HepG2 (cell line): ENCODE data around the gene SAMD10. TPM values are rescaled to one million over a fixed set of nuclear protein-coding genes. Genes with fewer than 3 reads are reported as not detected.
A peak's percentile ranks its signal among the peaks of the same experiment; 100 is the strongest.

Experiments
- EZH2 ChIP-seq: conservative IDR thresholded peaks from 2 replicates; pipeline ENCODE4 v1.6.1; 2012; ENCODE audit warnings: mild to moderate bottlenecking, low read depth, low read length, moderate library complexity
- ZFP36 ChIP-seq: fragments of 150-350 bp; IDR thresholded peaks from 2 replicates; pipeline ENCODE4 v1.6.1; 2018; ENCODE audit warnings: borderline replicate concordance, low read length, low read depth; ENCODE audit not compliant: partially characterized antibody
- ZNF646 ChIP-seq: sonication (generic); formaldehyde crosslinking; IDR thresholded peaks from 2 replicates; pipeline ENCODE4 v1.9.0; 2021; ENCODE audit warnings: mild to moderate bottlenecking, missing genetic modification reagents
- polyA plus RNA-seq, 8 experiments: library from polyadenylated mRNA; depleted of rRNA in 3 of 8; stranded (reverse) in 7 of 8; unstranded in 1 of 8; fragments of >200 nt; fragmentation: Illumina TruSeq in 4 of 8; extraction: Trizol in 4 of 8; gene quantifications; 2 replicates each; pipeline versions ENCODE4 v1.2.1 to v1.2.3, GENCODE V29; 2011 to 2016; ENCODE audit warnings: low read depth in 4 of 8, missing spikeins in 1 of 8, mixed read lengths in 1 of 8; ENCODE audit not compliant: insufficient read depth in 1 of 8
- total RNA-seq, 5 experiments: library from RNA; depleted of rRNA; stranded (reverse); fragments of >200 nt; fragmentation: Illumina TruSeq; extraction: Trizol; gene quantifications; 2 replicates each; pipeline ENCODE4 v1.2.3, GENCODE V29; 2016; ENCODE audit warnings: low read depth in 1 of 5
- TF ChIP-seq, protein P1 (sequence below), 2 experiments: sonication (generic) in 1 of 2; formaldehyde crosslinking in 1 of 2; IDR thresholded peaks; 2 replicates each; pipeline versions ENCODE4 v1.6.1 to v1.9.0; 2014 to 2022; ENCODE audit warnings: antibody characterized with exemption in 1 of 2, borderline replicate concordance in 1 of 2, inconsistent platforms in 1 of 2, low read depth in 1 of 2, missing genetic modification reagents in 1 of 2
- TF ChIP-seq, protein P2 (sequence below): sonication (generic); formaldehyde crosslinking; IDR thresholded peaks from 2 replicates; pipeline ENCODE4 v1.4.0; 2020; ENCODE audit warnings: missing genetic modification reagents, mild to moderate bottlenecking, borderline replicate concordance
- TF ChIP-seq, protein P3 (sequence below): sonication (generic); formaldehyde crosslinking; IDR thresholded peaks from 2 replicates; pipeline ENCODE4 v1.5.1; 2020; ENCODE audit warnings: missing genetic modification reagents, mild to moderate bottlenecking, borderline replicate concordance

The SAMD10 gene
- total and polyA plus RNA-seq, 2 of the 13 experiments (the other 11 are each of a cell fraction or from before 2014, with no cell fraction given) = 6.1 to 11.0 TPM

DNA sequence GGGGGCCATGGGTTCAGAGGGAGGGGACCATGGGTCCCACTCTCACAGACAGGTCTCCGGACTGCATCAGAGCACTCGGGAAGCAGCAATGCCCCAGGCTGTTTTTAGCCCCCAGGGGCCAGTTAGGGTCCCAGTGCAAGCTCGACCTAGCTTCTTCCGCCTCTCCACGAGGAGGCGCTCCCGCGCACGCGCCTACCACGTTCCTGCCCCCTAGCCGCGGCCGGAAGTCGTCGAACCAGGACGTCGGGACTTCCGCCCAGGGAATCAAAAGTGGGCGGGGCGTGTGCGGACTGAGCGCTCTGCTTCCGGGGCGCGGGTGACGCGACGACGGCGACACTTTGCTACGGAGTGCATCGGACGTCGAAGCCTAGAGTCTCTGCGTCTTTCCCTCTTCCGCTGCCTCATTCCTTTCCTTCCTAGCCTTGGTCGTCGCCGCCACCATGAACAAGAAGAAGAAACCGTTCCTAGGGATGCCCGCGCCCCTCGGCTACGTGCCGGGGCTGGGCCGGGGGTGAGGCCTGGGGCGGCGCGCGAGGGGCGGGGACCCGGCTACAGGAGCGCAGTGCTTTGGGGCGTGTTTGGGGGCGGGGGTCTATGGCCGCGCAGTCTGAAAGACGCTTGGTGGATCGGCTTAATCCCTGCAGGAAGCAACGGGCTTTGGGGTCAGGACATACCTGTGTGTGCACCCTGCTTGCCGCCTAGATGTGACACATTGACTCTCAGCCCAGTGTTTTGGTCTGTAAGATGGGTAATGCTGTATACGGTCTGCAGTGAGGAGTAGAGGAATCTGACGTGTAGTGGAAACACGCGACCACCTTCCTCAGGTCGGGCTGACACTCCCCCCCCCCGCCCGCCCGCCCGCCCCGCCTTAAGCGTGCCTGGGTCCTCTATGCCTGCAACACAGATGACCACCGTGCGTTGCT, 1.6 kb upstream of the SAMD10 start, which contains the start of gene PRPF6 (continued):
- TF ChIP-seq, protein P1, sequence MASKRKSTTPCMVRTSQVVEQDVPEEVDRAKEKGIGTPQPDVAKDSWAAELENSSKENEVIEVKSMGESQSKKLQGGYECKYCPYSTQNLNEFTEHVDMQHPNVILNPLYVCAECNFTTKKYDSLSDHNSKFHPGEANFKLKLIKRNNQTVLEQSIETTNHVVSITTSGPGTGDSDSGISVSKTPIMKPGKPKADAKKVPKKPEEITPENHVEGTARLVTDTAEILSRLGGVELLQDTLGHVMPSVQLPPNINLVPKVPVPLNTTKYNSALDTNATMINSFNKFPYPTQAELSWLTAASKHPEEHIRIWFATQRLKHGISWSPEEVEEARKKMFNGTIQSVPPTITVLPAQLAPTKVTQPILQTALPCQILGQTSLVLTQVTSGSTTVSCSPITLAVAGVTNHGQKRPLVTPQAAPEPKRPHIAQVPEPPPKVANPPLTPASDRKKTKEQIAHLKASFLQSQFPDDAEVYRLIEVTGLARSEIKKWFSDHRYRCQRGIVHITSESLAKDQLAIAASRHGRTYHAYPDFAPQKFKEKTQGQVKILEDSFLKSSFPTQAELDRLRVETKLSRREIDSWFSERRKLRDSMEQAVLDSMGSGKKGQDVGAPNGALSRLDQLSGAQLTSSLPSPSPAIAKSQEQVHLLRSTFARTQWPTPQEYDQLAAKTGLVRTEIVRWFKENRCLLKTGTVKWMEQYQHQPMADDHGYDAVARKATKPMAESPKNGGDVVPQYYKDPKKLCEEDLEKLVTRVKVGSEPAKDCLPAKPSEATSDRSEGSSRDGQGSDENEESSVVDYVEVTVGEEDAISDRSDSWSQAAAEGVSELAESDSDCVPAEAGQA (IDR thresholded peaks at IDR 0.05; ENCODE audit: low read depth) = peak; percentile 98
- TF ChIP-seq, protein P1 (CRISPR knock-in tag; IDR thresholded peaks at IDR 0.05; ENCODE audit: borderline replicate concordance) = no peak; the same call in 1 of the 2 replicates
- peak; percentile 19; the same call in 1 of the 2 replicates for TF ChIP-seq ZNF646 (CRISPR knock-in tag)
- TF ChIP-seq, protein P2, sequence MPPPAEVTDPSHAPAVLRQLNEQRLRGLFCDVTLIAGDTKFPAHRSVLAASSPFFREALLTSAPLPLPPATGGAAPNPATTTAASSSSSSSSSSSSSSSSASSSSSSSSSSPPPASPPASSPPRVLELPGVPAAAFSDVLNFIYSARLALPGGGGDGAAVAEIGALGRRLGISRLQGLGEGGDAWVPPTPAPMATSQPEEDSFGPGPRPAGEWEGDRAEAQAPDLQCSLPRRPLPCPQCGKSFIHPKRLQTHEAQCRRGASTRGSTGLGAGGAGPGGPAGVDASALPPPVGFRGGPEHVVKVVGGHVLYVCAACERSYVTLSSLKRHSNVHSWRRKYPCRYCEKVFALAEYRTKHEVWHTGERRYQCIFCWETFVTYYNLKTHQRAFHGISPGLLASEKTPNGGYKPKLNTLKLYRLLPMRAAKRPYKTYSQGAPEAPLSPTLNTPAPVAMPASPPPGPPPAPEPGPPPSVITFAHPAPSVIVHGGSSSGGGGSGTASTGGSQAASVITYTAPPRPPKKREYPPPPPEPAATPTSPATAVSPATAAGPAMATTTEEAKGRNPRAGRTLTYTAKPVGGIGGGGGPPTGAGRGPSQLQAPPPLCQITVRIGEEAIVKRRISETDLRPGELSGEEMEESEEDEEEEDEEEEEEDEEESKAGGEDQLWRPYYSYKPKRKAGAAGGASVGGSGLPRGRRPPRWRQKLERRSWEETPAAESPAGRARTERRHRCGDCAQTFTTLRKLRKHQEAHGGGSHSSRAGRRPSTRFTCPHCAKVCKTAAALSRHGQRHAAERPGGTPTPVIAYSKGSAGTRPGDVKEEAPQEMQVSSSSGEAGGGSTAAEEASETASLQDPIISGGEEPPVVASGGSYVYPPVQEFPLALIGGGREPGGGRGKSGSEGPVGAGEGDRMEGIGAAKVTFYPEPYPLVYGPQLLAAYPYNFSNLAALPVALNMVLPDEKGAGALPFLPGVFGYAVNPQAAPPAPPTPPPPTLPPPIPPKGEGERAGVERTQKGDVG (CRISPR knock-in tag) = peak; percentile 95
- no peak for TF ChIP-seq EZH2
- peak; percentile 3 for TF ChIP-seq ZFP36
- TF ChIP-seq, protein P3, sequence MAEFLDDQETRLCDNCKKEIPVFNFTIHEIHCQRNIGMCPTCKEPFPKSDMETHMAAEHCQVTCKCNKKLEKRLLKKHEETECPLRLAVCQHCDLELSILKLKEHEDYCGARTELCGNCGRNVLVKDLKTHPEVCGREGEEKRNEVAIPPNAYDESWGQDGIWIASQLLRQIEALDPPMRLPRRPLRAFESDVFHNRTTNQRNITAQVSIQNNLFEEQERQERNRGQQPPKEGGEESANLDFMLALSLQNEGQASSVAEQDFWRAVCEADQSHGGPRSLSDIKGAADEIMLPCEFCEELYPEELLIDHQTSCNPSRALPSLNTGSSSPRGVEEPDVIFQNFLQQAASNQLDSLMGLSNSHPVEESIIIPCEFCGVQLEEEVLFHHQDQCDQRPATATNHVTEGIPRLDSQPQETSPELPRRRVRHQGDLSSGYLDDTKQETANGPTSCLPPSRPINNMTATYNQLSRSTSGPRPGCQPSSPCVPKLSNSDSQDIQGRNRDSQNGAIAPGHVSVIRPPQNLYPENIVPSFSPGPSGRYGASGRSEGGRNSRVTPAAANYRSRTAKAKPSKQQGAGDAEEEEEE (CRISPR knock-in tag) = no peak
